GM12873 (cell line): Measurements from ENCODE around the gene MPP2.

ENCODE experiments used
- CTCF ChIP-seq: IDR thresholded peaks from 2 replicates; pipeline ENCODE4 v1.5.1; 2012; ENCODE audit warnings: low read depth, mild to moderate bottlenecking, moderate library complexity, low read length, control low read depth; ENCODE audit not compliant: insufficient read depth; ENCODE audit errors: missing control alignments

MPP2 gene

GRCh38 chr17:43906951-43907424 lies 348 bp downstream of the MPP2 start:
- no peak for TF ChIP-seq CTCF

- TF ChIP-seq CTCF, result no peak
Observed at GRCh38 chr17:43905985-43906852, 1.1 kb downstream of the MPP2 start.

GRCh38 chr17:43905400-43905984 lies 1.8 kb downstream of the MPP2 start:
- no peak for TF ChIP-seq CTCF

GRCh38 chr17:43901861-43902589 lies 5.3 kb downstream of the MPP2 start:
- TF ChIP-seq CTCF, result no peak

GRCh38 chr17:43900858-43901754 lies 6.2 kb downstream of the MPP2 start:
- no peak for TF ChIP-seq CTCF

GRCh38 chr17:43900183-43900857 lies 7.0 kb downstream of the MPP2 start:
- no peak for TF ChIP-seq CTCF
